Left forelimb (tissue), 1 donor: ENCODE measurements around the gene CBY1.

Experiments
- DNase-seq: peaks from one replicate; pipeline ENCODE4 v3.0.0-alpha.2; 2018; ENCODE audit warnings: low spot score

Gene CBY1

DNA sequence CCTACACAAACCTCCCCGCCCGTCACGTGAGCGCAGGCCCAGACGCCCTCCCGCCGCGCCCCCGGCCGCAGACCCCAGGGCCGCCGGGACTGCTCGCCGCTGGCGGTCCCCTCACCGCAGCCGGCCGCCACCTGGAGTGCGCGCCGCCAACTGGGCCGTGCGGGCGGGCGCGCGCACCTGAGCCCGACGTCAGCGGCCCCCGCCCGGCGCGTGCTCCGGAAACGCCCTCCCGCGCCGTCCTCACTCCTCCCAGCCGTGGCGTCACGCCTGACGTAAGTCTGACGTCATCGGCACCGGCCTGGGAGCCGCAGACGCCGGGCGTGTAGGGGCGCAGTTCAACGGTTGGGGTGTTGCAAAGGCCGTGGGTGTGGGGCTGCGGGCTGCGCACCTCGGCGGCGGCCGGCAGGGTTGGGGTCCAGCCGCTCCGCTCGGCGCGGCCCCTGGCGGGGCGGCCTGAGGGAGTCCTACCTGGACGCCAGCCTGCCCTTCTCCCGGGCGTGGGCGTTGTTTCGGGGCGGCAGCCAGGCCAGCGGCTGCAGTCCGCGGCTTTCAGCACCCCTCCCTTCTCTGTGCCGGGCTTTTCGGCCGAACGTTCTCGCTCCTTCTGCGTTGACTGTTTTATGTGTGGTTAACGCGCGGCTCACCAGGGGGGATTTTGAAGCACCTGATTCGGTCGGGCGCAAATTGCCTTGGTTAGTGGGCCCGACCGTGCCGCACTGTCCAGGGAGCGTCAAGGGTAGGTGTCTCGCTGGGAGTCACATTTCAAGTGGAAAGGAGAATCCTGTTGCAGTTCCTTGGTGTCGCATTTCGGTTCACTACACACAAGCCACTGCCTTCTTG, 44.6 kb downstream of the CBY1 start, which contains the start of gene JOSD1:
TSS of gene JOSD1 (minus strand) at position 155 of the 840 bp plus-strand sequence. CDS start 956 bp downstream, outside the sequence.
- peak; percentile 98 for DNase-seq

DNA sequence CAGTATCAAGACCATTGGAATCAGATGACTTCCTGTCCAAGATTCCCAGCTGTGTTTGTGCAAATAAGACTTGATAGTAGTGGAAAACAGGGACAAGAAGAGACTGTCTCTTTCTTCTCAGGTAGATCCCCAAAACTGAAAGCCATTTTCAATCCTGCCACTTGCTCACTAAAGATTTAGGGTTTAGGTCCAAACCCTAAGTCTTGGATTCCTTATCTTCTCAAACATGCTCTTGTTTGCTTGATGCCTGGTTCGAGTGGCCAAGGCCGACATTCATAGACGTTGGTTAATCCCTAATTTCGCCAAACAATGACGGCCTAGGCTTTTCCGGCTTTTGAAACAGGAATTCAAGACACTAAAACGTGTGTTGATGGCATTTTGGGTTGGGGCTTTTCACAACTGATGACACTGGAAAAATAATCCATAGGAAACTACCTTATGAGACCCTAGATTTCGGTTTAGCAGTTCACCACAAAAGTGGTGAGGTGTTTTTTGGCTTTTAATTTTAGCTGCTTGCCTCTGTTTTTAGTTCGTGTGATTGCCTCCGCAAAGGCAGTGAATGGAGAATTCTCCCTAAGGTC, 48.3 kb downstream of the CBY1 start:
- no peak for DNase-seq

DNA sequence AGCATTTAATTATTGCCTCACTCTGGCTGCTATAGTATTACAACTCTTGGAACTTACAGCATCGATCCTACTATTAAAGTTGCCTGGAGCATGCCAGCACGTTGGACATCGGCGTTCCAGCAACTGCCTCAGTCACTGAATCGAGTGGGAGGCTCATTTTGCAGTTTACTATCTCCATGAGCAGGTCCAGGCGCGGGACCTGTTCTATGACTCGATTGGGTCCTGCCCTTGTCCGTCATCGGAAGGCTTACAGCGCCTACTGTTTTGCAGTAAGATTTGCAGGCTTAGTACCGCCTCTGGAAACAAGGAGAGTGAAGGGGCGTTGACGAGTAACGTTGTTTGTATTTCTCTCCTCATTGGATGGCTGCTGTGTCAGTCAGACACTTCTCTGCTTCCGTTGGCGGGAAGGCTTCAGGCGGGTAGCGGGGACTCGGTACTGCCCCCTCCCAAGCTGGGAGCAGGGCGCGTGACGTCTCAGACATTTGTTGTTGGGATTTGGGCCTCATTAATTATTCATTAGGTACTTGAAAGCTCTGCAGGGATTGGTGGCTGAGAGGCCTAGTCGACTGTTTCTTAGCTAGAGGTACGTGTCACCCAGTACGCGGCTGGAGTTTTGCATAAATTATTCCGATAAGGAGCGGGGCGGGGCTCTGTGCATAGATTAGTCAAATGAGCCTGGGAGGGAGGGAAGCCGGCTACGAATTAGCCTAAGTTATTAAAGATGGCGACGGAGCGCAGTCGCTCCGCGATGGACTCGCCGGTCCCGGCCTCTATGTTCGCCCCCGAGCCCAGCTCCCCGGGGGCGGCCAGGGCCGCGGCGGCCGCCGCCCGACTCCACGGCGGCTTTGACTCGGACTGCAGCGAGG, 49.0 kb downstream of the CBY1 start, which contains the start of gene GTPBP1:
TSS of gene GTPBP1 (plus strand) at position 710 of the 866 bp plus-strand sequence. CDS start at position 722, 12 bp downstream.
- peak; percentile 98 for DNase-seq

DNA sequence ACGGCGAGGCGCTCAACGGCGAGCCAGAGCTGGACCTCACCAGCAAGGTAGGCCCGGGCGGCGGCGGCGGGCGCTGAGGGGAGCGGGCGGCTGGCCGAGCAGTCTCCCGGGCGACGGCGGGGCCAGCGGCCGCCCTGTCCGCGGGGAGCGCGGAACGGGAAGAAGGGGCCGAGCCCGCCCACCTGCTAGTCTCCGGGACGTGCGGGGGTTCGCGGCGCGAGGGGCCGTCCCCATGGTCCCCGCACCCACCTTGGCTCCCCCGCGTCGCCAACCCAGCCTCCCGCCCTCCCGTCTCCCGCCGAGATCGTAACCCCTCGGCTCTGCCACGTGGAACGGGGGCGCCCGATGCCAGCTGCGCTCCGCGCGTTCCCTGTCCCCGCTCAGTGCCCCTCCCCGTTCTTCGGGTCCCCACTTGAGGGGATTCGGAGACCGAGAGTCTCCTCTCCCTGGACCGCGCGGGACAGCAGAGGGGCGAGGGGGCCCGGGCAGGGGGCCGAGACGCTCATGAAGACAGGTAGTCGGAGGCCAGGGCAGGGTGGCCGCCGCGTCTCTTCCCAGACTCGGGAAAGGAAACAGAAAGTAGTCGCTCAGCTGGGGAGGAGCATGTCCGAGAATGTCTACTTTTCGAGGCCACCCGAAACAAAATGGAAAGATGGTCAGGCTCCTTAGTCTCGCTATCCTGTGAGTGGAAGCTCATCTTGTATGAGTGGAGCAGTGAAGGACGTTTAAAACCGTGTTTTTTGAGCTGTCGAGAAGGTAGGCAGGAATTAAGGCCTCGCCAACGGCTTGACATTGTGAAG, 49.9 kb downstream of the CBY1 start:
- DNase-seq, result peak; percentile 72

DNA sequence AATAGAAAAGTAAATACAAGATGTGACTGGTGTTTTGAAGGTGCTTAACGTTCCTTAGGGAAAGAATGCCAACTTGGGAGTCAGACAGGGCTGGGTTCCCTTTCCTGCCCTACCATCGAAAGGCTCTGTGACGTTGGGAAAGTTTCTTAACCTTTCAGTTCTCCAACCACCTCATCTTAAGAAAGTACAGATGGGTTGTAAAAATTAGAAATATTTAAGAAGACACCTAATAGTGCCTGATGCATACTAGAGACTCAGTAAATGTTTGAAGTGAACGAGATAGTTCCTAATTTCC, 50.4 kb downstream of the CBY1 start:
- DNase-seq, result no peak

DNA sequence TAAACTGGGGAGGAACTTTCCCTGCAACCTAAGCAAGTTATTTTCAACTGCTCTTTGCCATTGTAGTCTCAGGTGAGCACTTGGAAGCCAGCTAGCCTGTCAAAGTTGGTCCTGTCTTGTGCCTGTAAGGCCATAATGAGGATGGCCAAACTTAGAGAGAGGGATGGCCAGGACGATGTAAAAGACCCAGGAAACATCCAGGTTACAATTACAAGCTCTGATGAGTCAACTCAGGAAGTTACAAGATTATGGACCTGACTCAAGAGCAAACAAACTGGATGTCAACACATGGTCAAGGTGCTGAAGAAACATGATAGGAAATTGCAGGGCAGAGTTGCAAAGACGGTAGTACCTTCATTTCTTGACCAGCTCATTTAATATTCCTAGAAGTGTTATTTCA, 50.9 kb downstream of the CBY1 start:
- no peak for DNase-seq

DNA sequence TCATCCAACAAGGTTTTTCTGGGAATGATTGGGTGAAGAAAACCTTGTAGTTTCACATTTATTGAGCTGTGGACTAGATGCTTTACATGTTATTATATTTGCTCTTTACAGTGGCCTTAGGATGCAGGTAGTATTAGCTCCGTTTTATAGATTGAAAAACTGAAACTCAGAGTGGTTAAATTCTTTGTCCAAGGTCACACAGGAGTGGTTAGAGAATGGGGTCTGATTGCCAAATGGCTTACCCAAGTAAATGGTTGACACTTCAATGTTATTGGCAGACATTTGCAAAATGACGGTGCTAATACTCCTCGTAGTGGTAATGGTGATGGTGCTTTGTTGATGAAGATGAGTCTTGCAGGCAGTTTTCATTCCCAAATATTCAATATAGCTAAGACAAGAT, 51.5 kb downstream of the CBY1 start:
- no peak for DNase-seq

DNA sequence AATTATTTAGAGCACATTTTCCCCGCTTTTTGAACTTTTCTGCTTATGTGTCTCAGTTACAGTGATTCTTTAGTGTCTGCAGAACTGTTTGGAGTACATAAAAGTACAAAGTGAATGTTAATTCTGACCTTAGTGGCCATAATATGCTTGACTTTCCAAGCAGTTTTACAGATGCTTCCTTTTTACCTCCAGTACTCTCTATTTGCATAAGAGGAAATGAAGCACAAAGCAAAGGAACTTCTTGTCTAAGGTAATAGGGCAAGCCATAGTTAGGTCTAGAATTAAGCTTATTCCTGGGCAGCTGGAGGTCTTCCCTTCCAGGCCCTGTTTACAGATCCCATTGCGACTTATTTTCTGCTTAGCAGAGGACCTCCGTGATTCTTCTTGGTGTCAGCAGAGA, 52.9 kb downstream of the CBY1 start:
- DNase-seq, result no peak

DNA sequence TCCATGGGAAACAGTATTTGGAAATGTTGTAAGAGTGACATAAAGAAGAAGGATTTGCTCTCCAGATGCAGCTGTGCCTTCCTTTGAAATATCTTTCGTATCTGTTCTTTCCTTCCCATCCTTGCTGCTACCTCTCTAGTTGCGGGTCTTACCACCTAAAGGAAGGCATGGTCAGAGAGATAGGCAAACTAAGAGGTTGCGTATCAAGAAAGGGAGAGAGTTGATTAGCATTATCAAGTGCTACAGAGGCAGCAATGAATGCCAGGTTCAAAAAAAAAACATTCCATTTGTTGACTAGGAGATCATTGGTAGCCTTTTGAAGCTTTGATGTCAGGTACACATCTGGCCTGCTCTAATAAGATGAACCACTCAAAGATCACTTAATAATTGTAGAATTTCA, 53.9 kb downstream of the CBY1 start:
- no peak for DNase-seq

DNA sequence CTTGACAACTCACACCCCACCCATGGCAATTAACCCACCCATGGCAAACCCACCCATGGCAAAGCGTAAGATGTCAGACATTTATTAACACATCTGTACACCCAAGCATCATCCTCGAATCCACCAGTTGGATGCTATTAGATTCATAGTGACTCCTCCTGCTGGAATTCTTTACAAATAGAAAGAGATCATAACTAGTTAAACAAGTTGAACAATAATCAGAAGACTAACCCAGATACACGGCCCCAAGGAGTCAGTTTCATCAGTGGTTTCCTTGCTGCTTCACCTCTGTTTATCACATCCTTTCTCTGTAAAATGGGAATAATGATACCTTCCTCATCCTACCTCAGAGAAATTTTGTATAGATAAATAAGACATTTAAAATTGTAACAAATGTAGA, 54.4 kb downstream of the CBY1 start:
- no peak for DNase-seq

DNA sequence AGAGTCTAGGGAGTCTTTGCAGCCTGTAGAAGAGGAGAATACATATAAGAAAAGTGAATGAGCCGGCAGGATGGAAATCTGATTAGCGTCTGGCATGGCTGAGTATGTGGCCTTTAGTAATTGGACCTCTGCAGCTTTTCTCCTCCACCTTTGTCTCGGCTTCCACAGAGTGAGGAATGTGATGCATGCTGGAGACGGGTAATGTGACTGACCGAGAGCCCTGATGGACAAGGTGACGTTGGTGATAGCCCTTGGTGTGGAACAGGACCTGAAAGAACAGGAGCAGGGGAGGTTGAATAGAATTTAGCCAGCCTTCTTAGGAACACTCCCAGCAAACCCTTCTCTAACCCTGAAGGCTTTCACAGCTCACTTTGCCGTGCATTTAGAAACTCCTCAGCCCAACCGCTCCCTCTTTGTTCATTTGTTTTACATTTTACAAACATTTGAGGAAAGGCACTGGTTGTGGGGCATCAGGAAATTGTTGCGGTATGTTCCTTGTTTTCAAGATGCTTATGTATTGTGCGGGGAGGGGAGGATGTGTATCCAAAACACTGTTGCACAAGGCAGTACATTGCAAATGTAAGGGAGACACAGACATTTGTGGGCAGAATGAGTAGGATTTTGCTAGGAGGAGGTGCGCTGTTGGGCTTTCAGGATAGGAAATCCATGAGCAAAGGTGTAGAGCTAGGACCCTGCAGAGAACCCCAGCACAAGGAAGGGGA, 56.2 kb downstream of the CBY1 start:
- DNase-seq, result no peak

DNA sequence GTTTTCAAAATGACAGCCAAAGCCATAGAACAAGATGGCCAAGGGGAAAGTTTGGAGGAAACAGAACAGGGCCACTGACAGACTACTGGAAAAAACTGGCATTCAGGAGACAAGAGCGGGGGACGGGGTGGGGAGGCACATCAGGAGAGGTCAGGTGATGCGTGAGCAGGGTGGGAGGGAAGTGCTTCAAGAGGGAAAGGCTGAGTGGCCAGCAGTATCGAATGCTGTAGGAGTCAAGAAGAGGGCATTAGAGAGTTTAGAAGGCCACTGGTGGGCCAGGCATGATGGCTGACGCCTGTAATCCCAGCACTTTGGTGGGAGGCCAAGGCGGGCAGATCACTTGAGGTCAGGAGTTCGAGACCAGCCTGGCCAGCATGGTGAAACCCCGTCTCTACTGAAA, 57.5 kb downstream of the CBY1 start:
- DNase-seq, result no peak

DNA sequence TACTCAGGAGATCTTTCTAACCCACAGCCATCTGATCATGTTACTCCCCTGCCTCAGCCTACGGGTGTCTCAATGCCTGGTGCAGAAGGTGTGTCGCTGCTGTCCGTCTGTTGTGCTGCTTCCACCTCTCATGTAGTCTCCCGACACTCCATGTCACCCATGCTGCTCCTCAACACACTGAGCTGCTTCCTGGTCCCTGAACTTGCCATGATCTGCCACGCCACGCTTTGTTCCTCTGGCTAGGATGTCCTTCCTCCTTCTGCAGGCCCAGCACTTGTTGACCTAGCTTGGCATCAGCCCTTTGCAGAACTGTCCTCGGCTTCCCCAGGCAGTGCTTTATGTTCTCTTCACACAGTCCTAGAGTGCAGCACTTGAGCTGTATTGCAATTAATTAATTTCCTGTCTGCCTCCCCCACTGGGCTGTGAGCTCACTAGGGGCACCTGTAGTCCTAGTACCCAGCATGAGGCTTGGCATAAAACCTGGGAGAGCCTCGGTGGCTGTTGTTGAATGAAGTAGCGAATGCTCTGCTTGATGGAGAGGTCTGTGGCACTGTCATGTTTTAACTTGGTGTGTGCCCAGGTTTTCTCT, 58.8 kb downstream of the CBY1 start:
- DNase-seq, result no peak

DNA sequence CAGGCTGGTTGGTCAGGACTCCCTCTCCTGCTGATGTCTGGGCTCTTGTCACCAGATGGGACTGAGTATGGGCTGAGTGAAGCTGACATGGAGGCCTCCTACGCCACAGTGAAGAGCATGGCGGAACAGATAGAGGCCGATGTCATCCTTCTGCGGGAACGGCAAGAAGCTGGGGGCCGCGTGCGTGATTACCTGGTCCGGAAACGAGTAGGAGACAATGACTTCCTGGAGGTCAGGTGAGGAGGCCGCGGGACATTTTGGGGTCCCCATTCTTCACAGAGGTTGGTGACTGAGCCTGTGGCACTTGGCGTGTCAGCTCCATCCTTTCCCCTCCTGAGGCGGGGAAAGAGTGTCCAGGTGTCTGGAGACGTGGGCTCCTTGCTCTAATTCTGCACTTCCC, 59.4 kb downstream of the CBY1 start:
- DNase-seq, result no peak

DNA sequence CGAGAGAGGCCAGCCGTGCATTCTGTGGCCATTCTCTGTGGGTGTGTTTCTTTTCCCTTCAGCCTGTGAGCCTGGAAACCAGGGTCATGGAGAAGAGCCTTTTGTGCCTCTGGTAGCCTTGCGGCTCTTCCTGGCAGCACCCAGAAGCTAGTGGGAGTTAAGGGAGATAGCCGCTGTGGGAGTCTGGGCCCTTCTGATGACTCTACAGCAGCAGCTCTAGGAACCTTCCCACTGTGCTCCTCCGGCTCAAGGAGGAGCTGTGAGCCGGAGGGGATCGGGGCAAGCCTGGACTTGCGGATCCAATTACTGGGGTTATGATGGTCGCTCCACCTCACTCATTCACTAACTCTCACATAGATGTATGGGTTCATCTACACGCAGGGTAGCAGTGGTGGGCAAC, 59.8 kb downstream of the CBY1 start:
- DNase-seq, result no peak

DNA sequence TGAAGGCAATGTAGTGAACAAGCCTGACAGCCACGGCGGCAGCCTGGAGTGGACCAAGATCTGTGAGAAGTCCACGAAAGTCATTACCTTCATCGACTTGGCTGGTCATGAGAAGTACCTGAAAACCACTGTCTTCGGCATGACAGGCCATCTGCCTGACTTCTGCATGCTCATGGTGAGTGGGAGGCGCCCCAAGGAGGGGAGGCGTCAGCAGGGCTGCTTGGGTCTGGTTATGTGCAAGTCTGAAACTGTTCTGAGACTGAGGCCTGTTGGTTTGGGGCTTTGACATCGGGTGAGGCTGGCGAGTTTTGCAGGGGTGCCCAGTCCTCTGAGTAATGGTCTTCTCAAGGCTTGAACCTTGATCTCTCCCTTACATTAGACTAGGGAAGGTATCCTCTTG, 60.4 kb downstream of the CBY1 start:
- DNase-seq, result no peak

DNA sequence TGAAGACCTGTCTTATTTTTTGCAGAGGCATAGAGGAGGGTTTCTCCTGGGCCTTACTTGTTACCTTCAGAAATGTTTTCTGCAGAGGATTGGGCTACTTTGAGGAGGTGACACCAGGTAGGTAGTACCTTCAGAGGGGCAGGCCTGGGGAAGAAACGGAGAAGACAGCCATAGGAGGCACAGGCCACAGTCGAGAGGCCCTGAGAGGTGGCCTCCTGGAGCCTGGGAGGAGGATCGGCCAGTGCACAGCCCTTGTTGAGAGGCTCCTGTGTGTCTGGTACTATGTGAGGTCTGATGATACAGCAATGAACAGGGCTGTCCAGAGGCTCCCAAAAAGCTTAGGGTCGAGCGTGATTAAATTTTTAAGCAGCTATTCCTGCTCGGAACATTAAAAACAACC, 60.8 kb downstream of the CBY1 start:
- no peak for DNase-seq

DNA sequence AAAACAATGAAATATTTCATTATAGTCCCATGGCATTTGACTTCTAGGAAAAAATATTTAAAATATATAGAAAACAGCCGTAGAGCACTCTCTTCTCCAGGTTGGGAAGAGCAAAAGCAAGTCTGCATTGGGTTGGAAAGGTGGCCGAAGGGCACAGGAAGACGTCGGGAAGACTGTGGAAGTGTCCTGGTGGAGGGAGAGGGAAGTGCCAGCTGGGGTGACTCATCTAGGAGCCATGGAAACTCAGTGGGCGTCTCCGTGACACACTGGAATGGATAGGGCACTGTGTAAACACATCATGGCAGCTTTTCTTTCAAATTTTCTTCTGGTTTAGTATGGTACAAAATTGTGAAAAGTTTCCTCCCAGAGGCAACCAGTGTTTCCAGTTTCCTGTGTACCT, 62.0 kb downstream of the CBY1 start:
- DNase-seq, result no peak

DNA sequence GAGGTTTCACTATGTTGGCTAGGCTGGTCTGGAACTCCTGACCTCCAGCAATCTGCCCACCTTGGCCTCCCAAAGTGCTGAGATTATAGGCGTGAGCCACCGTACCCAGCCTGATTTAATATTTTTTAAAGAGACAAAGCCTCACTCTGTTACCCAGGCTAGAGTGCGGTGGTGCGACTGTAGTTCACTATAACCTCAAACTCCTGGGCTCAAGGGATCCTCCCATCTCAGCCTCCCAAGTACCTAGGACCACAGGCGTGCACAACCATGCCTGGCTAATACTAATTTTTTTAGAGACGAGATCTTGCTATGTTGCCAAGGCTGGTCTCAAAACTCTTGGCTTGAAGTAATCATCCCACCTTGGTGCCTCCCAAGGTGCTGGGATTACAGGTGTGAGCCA, 62.8 kb downstream of the CBY1 start:
- no peak for DNase-seq

DNA sequence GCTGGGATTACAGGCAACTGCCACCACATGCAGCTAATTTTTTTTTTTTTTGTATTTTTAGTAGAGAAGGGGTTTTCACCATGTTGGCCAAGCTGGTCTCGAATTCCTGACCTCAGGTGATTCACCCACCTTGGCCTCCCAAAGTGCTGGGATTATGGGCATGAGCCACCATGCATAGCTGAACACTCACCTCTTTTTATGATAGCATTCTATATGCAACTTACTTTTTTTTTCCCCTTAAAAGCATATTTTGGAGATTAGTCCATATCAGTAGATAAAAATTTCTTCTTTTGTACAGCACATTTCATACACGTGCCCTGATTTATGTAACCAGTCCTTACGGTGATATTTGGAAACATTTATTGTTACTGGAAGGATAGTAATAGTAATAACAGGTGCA, 63.9 kb downstream of the CBY1 start:
- DNase-seq, result no peak

DNA sequence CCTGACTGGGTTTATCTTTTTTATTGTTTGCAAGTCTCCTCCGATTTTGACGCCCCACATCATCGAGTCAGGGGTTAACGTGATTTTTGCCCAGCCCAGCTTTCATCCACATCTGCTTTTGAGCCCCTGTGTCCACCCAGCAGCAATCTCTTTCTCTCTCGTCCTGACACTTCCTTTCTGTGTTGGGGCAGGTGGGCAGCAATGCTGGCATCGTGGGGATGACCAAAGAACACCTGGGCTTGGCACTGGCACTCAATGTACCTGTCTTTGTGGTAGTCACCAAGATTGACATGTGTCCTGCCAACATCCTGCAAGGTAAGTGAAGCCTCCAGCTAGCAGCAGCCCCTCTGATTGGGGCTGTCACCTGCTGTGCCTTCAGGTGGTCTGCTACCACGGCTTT, 65.1 kb downstream of the CBY1 start:
- no peak for DNase-seq
